ENCODE data around the gene STK10.
A peak's percentile ranks its signal among the peaks of the same experiment; 100 is the strongest.

Gene STK10

GRCh38 chr5:172123269-172123692, 64.7 kb downstream of the STK10 start:
- TF ChIP-seq MAX (IDR thresholded peaks at IDR 0.05), result peak; percentile 42; the same call in 1 of the 2 replicates
- TF ChIP-seq EGR1 (IDR thresholded peaks at IDR 0.05), result no peak
- peak; percentile 38; the same call in 1 of the 2 replicates for TF ChIP-seq NFIC (IDR thresholded peaks at IDR 0.05)

GRCh38 chr5:172119921-172120688, 67.9 kb downstream of the STK10 start:
- TF ChIP-seq TAF1 (IDR thresholded peaks at IDR 0.05; ENCODE audit: low read depth), result no peak
- no peak for TF ChIP-seq NFIC (IDR thresholded peaks at IDR 0.05)
- no peak for TF ChIP-seq CEBPB (IDR thresholded peaks at IDR 0.05)
- no peak for TF ChIP-seq EP300 (IDR thresholded peaks at IDR 0.05; ENCODE audit: borderline replicate concordance)

- TF ChIP-seq EP300 (IDR thresholded peaks at IDR 0.05; ENCODE audit: borderline replicate concordance) (no peak), TEAD4 (IDR thresholded peaks at IDR 0.05) (no peak), REST (IDR thresholded peaks at IDR 0.05; ENCODE audit: low read depth) (no peak), NFIC (IDR thresholded peaks at IDR 0.05) (no peak), CEBPB (IDR thresholded peaks at IDR 0.05) (no peak), ZBTB7A (IDR thresholded peaks at IDR 0.05; ENCODE audit: low read depth) (no peak), TCF12 (IDR thresholded peaks at IDR 0.05; ENCODE audit: low read depth) (no peak), EGR1 (IDR thresholded peaks at IDR 0.05) (no peak), MAX (IDR thresholded peaks at IDR 0.05) (no peak), CREB1 (IDR thresholded peaks at IDR 0.05; ENCODE audit: low read depth) (no peak), FOXM1 (IDR thresholded peaks at IDR 0.05; ENCODE audit: borderline replicate concordance, low read depth) (no peak), YY1 (IDR thresholded peaks at IDR 0.05; ENCODE audit: low read depth) (no peak), USF1 (IDR thresholded peaks at IDR 0.05) (no peak), RAD21 (IDR thresholded peaks at IDR 0.05; ENCODE audit: low read depth) (no peak)
Observed at GRCh38 chr5:172118891-172119290, 69.1 kb downstream of the STK10 start.

- TF ChIP-seq YY1 (IDR thresholded peaks at IDR 0.05; ENCODE audit: low read depth) (no peak), NFIC (IDR thresholded peaks at IDR 0.05) (no peak), RAD21 (IDR thresholded peaks at IDR 0.05; ENCODE audit: low read depth) (no peak), EP300 (IDR thresholded peaks at IDR 0.05; ENCODE audit: borderline replicate concordance) (no peak), ZBTB7A (IDR thresholded peaks at IDR 0.05; ENCODE audit: low read depth) (no peak), CEBPB (IDR thresholded peaks at IDR 0.05) (no peak), TEAD4 (IDR thresholded peaks at IDR 0.05) (no peak), USF1 (IDR thresholded peaks at IDR 0.05) (no peak), CREB1 (IDR thresholded peaks at IDR 0.05; ENCODE audit: low read depth) (no peak), EGR1 (IDR thresholded peaks at IDR 0.05) (no peak), REST (IDR thresholded peaks at IDR 0.05; ENCODE audit: low read depth) (no peak), FOXM1 (IDR thresholded peaks at IDR 0.05; ENCODE audit: borderline replicate concordance, low read depth) (no peak), TAF1 (IDR thresholded peaks at IDR 0.05; ENCODE audit: low read depth) (no peak), TCF12 (IDR thresholded peaks at IDR 0.05; ENCODE audit: low read depth) (no peak), MAX (IDR thresholded peaks at IDR 0.05) (no peak)
Observed at GRCh38 chr5:172117977-172118701, 69.9 kb downstream of the STK10 start.

GRCh38 chr5:172115541-172115982, 72.5 kb downstream of the STK10 start:
- TF ChIP-seq RAD21 (IDR thresholded peaks at IDR 0.05; ENCODE audit: low read depth) (no peak), CREB1 (IDR thresholded peaks at IDR 0.05; ENCODE audit: low read depth) (no peak)

Data from Ishikawa (cell line).